Mesenchymal stem cell (in vitro differentiated cells and primary cell): Measurements from ENCODE around the gene PKN3.

Experiments used
- DNase-seq: peaks from one replicate; pipeline ENCODE4 v3.0.0-alpha.2; 2013
- H2AFZ ChIP-seq: one replicate; pipeline ENCODE4 v1.6.1; 2013; ENCODE audit warnings: low read depth, mild to moderate bottlenecking, control low read depth, inconsistent platforms, low read length, moderate library complexity
- H2AK5ac ChIP-seq: 2 replicates; pipeline ENCODE4 v1.6.1; 2013; ENCODE audit warnings: low read length, moderate library complexity, mild to moderate bottlenecking, inconsistent platforms; ENCODE audit not compliant: severe bottlenecking
- H2BK120ac ChIP-seq: one replicate; pipeline ENCODE4 v1.6.1; 2013; ENCODE audit warnings: low read depth, mild to moderate bottlenecking, inconsistent platforms, low read length, moderate library complexity
- H2BK12ac ChIP-seq, 2 experiments: one replicate each; pipeline ENCODE4 v1.6.1; 2013; ENCODE audit warnings: inconsistent platforms in 2 of 2, low read length in 2 of 2, mild to moderate bottlenecking in 2 of 2, moderate library complexity in 2 of 2, control low read depth in 1 of 2
- H2BK15ac ChIP-seq: one replicate; pipeline ENCODE4 v1.6.1; 2013; ENCODE audit warnings: mild to moderate bottlenecking, low read depth, inconsistent platforms; ENCODE audit not compliant: poor library complexity, severe bottlenecking
- H2BK5ac ChIP-seq: 2 replicates; pipeline ENCODE4 v1.6.1; 2013; ENCODE audit warnings: low read depth, mild to moderate bottlenecking, low read length, control low read depth, inconsistent platforms; ENCODE audit not compliant: poor library complexity, severe bottlenecking
- H3K14ac ChIP-seq, 2 experiments: one replicate each; pipeline ENCODE4 v1.6.1; 2013; ENCODE audit warnings: inconsistent platforms in 2 of 2, low read length in 2 of 2, control low read depth in 1 of 2, mild to moderate bottlenecking in 1 of 2, moderate library complexity in 1 of 2
- H3K18ac ChIP-seq, 2 experiments: one replicate each; pipeline ENCODE4 v1.6.1; 2013; ENCODE audit warnings: inconsistent platforms in 2 of 2, low read length in 2 of 2, control low read depth in 1 of 2, low read depth in 1 of 2, mild to moderate bottlenecking in 1 of 2
- H3K23ac ChIP-seq, 2 experiments: one replicate each; pipeline ENCODE4 v1.6.1; 2013; ENCODE audit warnings: inconsistent platforms in 2 of 2, low read length in 2 of 2, mild to moderate bottlenecking in 2 of 2, moderate library complexity in 2 of 2, control low read depth in 1 of 2
- H3K27ac ChIP-seq: 2 replicates; pipeline ENCODE4 v1.5.1; 2013; ENCODE audit warnings: mild to moderate bottlenecking, moderate library complexity, low read length, control low read depth, inconsistent platforms; ENCODE audit not compliant: poor library complexity, severe bottlenecking
- H3K27me3 ChIP-seq, 2 experiments: 2 replicates each; pipeline versions ENCODE4 v1.6.1 to v1.7.0; 2013; ENCODE audit warnings: low read length in 2 of 2, mild to moderate bottlenecking in 2 of 2, moderate library complexity in 2 of 2, control low read depth in 1 of 2, inconsistent platforms in 1 of 2; ENCODE audit not compliant: control insufficient read depth in 1 of 2, insufficient read depth in 1 of 2
- H3K36me3 ChIP-seq, 2 experiments: 2 replicates each; pipeline versions ENCODE4 v1.6.1 to v1.7.0; 2013; ENCODE audit warnings: low read length in 2 of 2, control low read depth in 1 of 2, inconsistent platforms in 1 of 2, low read depth in 1 of 2, mild to moderate bottlenecking in 1 of 2; ENCODE audit not compliant: insufficient read depth in 2 of 2, control insufficient read depth in 1 of 2
- H3K4ac ChIP-seq, 2 experiments: one replicate each; pipeline ENCODE4 v1.6.1; 2013; ENCODE audit warnings: inconsistent platforms in 2 of 2, low read length in 2 of 2, mild to moderate bottlenecking in 2 of 2, moderate library complexity in 2 of 2, control low read depth in 1 of 2, low read depth in 1 of 2
- H3K4me1 ChIP-seq: 2 replicates; pipeline ENCODE4 v1.6.1; 2013; ENCODE audit warnings: low read depth, low read length, control low read depth; ENCODE audit not compliant: control insufficient read depth, insufficient read depth
- H3K4me2 ChIP-seq: 2 replicates; pipeline ENCODE4 v1.6.1; 2013; ENCODE audit warnings: low read length, mild to moderate bottlenecking, inconsistent platforms; ENCODE audit not compliant: poor library complexity, severe bottlenecking
- H3K4me3 ChIP-seq, 2 experiments: 2 replicates each; pipeline versions ENCODE4 v1.5.1 to v1.7.0; 2013; ENCODE audit warnings: low read length in 2 of 2, mild to moderate bottlenecking in 2 of 2, control low read depth in 1 of 2, low read depth in 1 of 2; ENCODE audit not compliant: insufficient read depth in 1 of 2
- H3K79me1 ChIP-seq: replicated peaks from 2 replicates; pipeline ENCODE4 v1.6.1; 2013; ENCODE audit warnings: mild to moderate bottlenecking, control low read depth, low read length, inconsistent platforms; ENCODE audit not compliant: poor library complexity, severe bottlenecking
- H3K9ac ChIP-seq: 2 replicates; pipeline ENCODE4 v1.7.0; 2013; ENCODE audit warnings: mild to moderate bottlenecking, low read length, moderate library complexity
- H3K9me3 ChIP-seq: 2 replicates; pipeline ENCODE4 v1.7.0; 2013; ENCODE audit warnings: mild to moderate bottlenecking, low read length; ENCODE audit not compliant: control insufficient read depth
- H4K8ac ChIP-seq: one replicate; pipeline ENCODE4 v1.6.1; 2013; ENCODE audit warnings: inconsistent platforms, mild to moderate bottlenecking, low read length, moderate library complexity
- H4K91ac ChIP-seq: one replicate; pipeline ENCODE4 v1.6.1; 2013; ENCODE audit warnings: mild to moderate bottlenecking, low read length, inconsistent platforms
- WGBS: methylation state at CpG from one replicate; pipeline ENCODE4 v1.1.7; 2013; ENCODE audit warnings: mixed read lengths; 5-methylcytosine and 5-hydroxymethylcytosine counted together

Gene PKN3

GRCh38 chr9:128732576-128732975 lies 30.3 kb downstream of the PKN3 start:
- H2AK5ac ChIP-seq: no peak overlapping the region
- H3K4me1 ChIP-seq: peaks cover 24% of the 10 kb centered on the region
- no peak overlapping the region for H2BK5ac ChIP-seq
- no peak overlapping the region for H2BK15ac ChIP-seq
- 95% methylated on average over 13 of the region's 13 CpGs for WGBS
- no peak overlapping the region for H4K8ac ChIP-seq
- H2AFZ ChIP-seq: no peak overlapping the region
- no peak overlapping the region for H2BK12ac ChIP-seq
- H2BK120ac ChIP-seq: no peak overlapping the region
- H3K4me3 ChIP-seq: no peak overlapping the region
- DNase-seq: no peak
- no peak overlapping the region for H3K9ac ChIP-seq
- H3K36me3 ChIP-seq: peaks cover 36 to 41% of the 10 kb centered on the region in 2 experiments
- H4K91ac ChIP-seq: no peak overlapping the region
- H3K14ac ChIP-seq: no peak overlapping the region
- no peaks in the 10 kb centered on the region for H3K27me3 ChIP-seq
- no peak overlapping the region for H3K4me2 ChIP-seq
- H3K9me3 ChIP-seq: no peaks in the 10 kb centered on the region
- no peak overlapping the region for H3K4ac ChIP-seq
- no peak overlapping the region for H3K27ac ChIP-seq
- H3K79me1 ChIP-seq: peaks cover 2% of the 10 kb centered on the region
- no peak overlapping the region for H3K18ac ChIP-seq
- H3K23ac ChIP-seq: no peak overlapping the region

GRCh38 chr9:128733256-128733655 lies 31.0 kb downstream of the PKN3 start:
- Histone ChIP-seq H3K9me3 (no peaks in the 10 kb centered on the region), H2BK120ac (no peak overlapping the region), H2BK15ac (no peak overlapping the region), H3K27me3 (no peaks in the 10 kb centered on the region), H2BK12ac (no peak overlapping the region), H3K79me1 (peaks cover under 1% of the 10 kb centered on the region), H3K4me2 (no peak overlapping the region), H3K36me3 (peaks cover 35 to 41% of the 10 kb centered on the region in 2 experiments), H4K8ac (peak overlapping the region; percentile 92), H3K9ac (peak overlapping the region; percentile 59), H3K4me3 (no peak overlapping the region), H2AFZ (peak overlapping the region; percentile 87), H3K4me1 (peaks cover 22% of the 10 kb centered on the region), H4K91ac (no peak overlapping the region), H3K27ac (no peak overlapping the region), H3K18ac (peak overlapping the region in 1 of 2 experiments; percentile 52), H3K23ac (no peak overlapping the region), H2BK5ac (no peak overlapping the region), H3K14ac (no peak overlapping the region), H3K4ac (peak overlapping the region; percentile 7 to 64), H2AK5ac (no peak overlapping the region)
- WGBS: 19% methylated on average over 9 of the region's 9 CpGs
- peak; percentile 91 for DNase-seq

- H3K9me3 ChIP-seq: no peaks in the 10 kb centered on the region
- H3K27me3 ChIP-seq: no peaks in the 10 kb centered on the region
- DNase-seq: no peak
- no peak overlapping the region for H3K18ac ChIP-seq
- no peak overlapping the region for H4K91ac ChIP-seq
- peaks cover 44 to 48% of the 10 kb centered on the region in 2 experiments for H3K36me3 ChIP-seq
- H3K14ac ChIP-seq: no peak overlapping the region
- H4K8ac ChIP-seq: peak overlapping the region; percentile 51
- 100% methylated on average over 1 of the region's 2 CpGs for WGBS
- no peak overlapping the region for H3K4ac ChIP-seq
- H3K9ac ChIP-seq: no peak overlapping the region
- H2BK120ac ChIP-seq: no peak overlapping the region
- H3K4me1 ChIP-seq: peaks cover 6% of the 10 kb centered on the region
- H3K27ac ChIP-seq: no peak overlapping the region
- no peak overlapping the region for H2BK15ac ChIP-seq
- H2AFZ ChIP-seq: no peak overlapping the region
- no peaks in the 10 kb centered on the region for H3K79me1 ChIP-seq
- no peak overlapping the region for H2BK5ac ChIP-seq
- no peak overlapping the region for H2BK12ac ChIP-seq
- no peak overlapping the region for H2AK5ac ChIP-seq
- no peak overlapping the region for H3K4me3 ChIP-seq
- no peak overlapping the region for H3K4me2 ChIP-seq
- no peak overlapping the region for H3K23ac ChIP-seq
Observed at GRCh38 chr9:128735373-128735772, 33.1 kb downstream of the PKN3 start.

DNA sequence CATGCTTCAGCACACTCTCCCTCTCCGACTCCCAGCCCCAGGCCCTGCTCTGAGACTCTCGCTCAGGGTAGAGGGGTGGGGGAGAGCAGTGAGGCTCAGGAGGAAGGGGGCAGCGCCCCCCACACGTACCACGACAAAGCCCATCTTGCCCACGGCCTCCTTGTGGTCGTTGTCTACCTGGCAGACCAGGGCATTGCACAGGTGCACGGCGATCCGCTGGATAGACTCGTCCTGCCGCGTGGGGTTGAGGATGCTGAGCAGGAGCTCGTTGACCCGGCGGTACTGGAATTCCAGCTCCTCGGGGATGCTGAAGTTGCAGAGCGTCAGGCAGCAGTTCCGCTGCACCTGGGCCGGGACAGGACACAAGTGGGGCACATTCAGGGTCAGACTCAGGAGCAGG lies 40.1 kb downstream of the PKN3 start:
- Histone ChIP-seq H3K36me3 (peaks cover 25 to 42% of the 10 kb centered on the region in 2 experiments), H3K4me1 (no peaks in the 10 kb centered on the region), H2BK12ac (no peak overlapping the region), H3K4ac (no peak overlapping the region), H3K18ac (no peak overlapping the region), H3K9ac (no peak overlapping the region), H2AK5ac (no peak overlapping the region), H3K4me3 (no peak overlapping the region), H3K79me1 (no peaks in the 10 kb centered on the region), H3K14ac (no peak overlapping the region), H3K27ac (no peak overlapping the region), H2BK120ac (no peak overlapping the region), H3K27me3 (no peaks in the 10 kb centered on the region), H3K4me2 (no peak overlapping the region), H2BK5ac (no peak overlapping the region), H2BK15ac (no peak overlapping the region), H4K91ac (no peak overlapping the region), H3K9me3 (no peaks in the 10 kb centered on the region), H4K8ac (no peak overlapping the region), H2AFZ (no peak overlapping the region), H3K23ac (no peak overlapping the region)
- 90% methylated on average over 20 of the region's 20 CpGs for WGBS
- no peak for DNase-seq
